IgD-negative memory B cell (primary cell): ENCODE data around the gene PNPLA6. TPM values are rescaled to one million over a fixed set of nuclear protein-coding genes. Genes with fewer than 3 reads are reported as not detected.
"Not testable (repeated sequence)": the region's sequence is repeated elsewhere in the genome, so short reads cannot be mapped to it uniquely, and the experiment has no call there.

Source experiments
- H3K27ac Mint-ChIP-seq, 3 donors: one replicate each; pipeline ENCODE4 v1.8.0; 2020 to 2022; ENCODE audit warnings: mild to moderate bottlenecking in 3 of 3, mixed read lengths in 3 of 3, moderate library complexity in 1 of 3
- H3K27me3 Mint-ChIP-seq: one replicate; pipeline ENCODE4 v1.8.0; 2021; ENCODE audit warnings: mixed read lengths
- H3K36me3 Mint-ChIP-seq: one replicate; pipeline ENCODE4 v1.8.0; 2020; ENCODE audit warnings: mild to moderate bottlenecking, mixed read lengths
- H3K4me1 Mint-ChIP-seq, 3 donors: one replicate each; pipeline ENCODE4 v1.8.0; 2020 to 2022; ENCODE audit warnings: mixed read lengths in 3 of 3, mild to moderate bottlenecking in 1 of 3
- H3K4me3 Mint-ChIP-seq, 4 donors: one replicate each; pipeline ENCODE4 v1.8.0; 2020 to 2022; ENCODE audit warnings: mild to moderate bottlenecking in 4 of 4, mixed read lengths in 4 of 4, moderate library complexity in 3 of 4
- H3K9me3 Mint-ChIP-seq, 3 donors: one replicate each; pipeline ENCODE4 v1.8.0; 2020 to 2021; ENCODE audit warnings: mixed read lengths in 3 of 3, mild to moderate bottlenecking in 1 of 3
- polyA plus RNA-seq: library from polyadenylated mRNA; unstranded; fragments of 300-500 nt; fragmentation: Illumina TruSeq; gene quantifications from one replicate; pipeline ENCODE4 v1.2.3, GENCODE V29; 2021

Gene PNPLA6
- polyA plus RNA-seq, 1 donor from 2014 or later: 12.5 TPM

GRCh38 chr19:7534531-7535046 is 928 bp upstream of the PNPLA6 start:
- Mint-ChIP-seq H3K27me3 (no peaks in the 10 kb centered on the region), H3K9me3 (no peaks in the 10 kb centered on the region), H3K4me1 (peaks cover 13 to 28% (median 13%) of the 10 kb centered on the region in 3 donors), H3K27ac (peak overlapping the region; percentile 65 to 94 (median 94)), H3K4me3 (peak overlapping the region; percentile 94 to 100 (median 96)), H3K36me3 (no peaks in the 10 kb centered on the region)

GRCh38 chr19:7535998-7536695 is 630 bp downstream of the PNPLA6 start:
- H3K9me3 Mint-ChIP-seq: no peaks in the 10 kb centered on the region
- no peaks in the 10 kb centered on the region for H3K27me3 Mint-ChIP-seq
- H3K4me3 Mint-ChIP-seq: peak overlapping the region; percentile 94 to 100 (median 96)
- H3K27ac Mint-ChIP-seq: peak overlapping the region; percentile 65 to 94 (median 94)
- no peaks in the 10 kb centered on the region for H3K36me3 Mint-ChIP-seq
- peaks cover 13 to 28% (median 13%) of the 10 kb centered on the region in 3 donors for H3K4me1 Mint-ChIP-seq

- peak overlapping the region in 1 of 4 donors; percentile 72 for H3K4me3 Mint-ChIP-seq
- H3K4me1 Mint-ChIP-seq: peaks cover 15 to 26% (median 16%) of the 10 kb centered on the region in 3 donors
- H3K27ac Mint-ChIP-seq: peak overlapping the region in 1 of 3 donors; percentile 35
- H3K36me3 Mint-ChIP-seq, H3K9me3 Mint-ChIP-seq, H3K27me3 Mint-ChIP-seq: not testable (repeated sequence)
Observed at GRCh38 chr19:7538990-7539389, 3.5 kb downstream of the PNPLA6 start.

- Mint-ChIP-seq H3K9me3 (no peaks in the 10 kb centered on the region), H3K4me3 (peak overlapping the region in 2 of 4 donors; percentile 28 to 63), H3K27me3 (no peaks in the 10 kb centered on the region), H3K36me3 (peaks cover 4% of the 10 kb centered on the region), H3K4me1 (peaks cover 12 to 19% (median 16%) of the 10 kb centered on the region in 3 donors), H3K27ac (no peak overlapping the region)
Observed at GRCh38 chr19:7539827-7540425, 4.4 kb downstream of the PNPLA6 start.

GRCh38 chr19:7540761-7541474 is 5.4 kb downstream of the PNPLA6 start:
- Mint-ChIP-seq H3K36me3 (peaks cover 4% of the 10 kb centered on the region), H3K27me3 (no peaks in the 10 kb centered on the region), H3K4me3 (no peak overlapping the region), H3K4me1 (peaks cover 12 to 20% (median 20%) of the 10 kb centered on the region in 3 donors), H3K27ac (no peak overlapping the region), H3K9me3 (no peaks in the 10 kb centered on the region)

GRCh38 chr19:7541475-7541824 is 5.9 kb downstream of the PNPLA6 start:
- H3K4me1 Mint-ChIP-seq: peaks cover 12 to 19% (median 18%) of the 10 kb centered on the region in 3 donors
- H3K4me3 Mint-ChIP-seq: peak overlapping the region in 1 of 4 donors; percentile 60
- H3K27ac Mint-ChIP-seq: no peak overlapping the region
- no peaks in the 10 kb centered on the region for H3K9me3 Mint-ChIP-seq
- peaks cover 7% of the 10 kb centered on the region for H3K36me3 Mint-ChIP-seq
- no peaks in the 10 kb centered on the region for H3K27me3 Mint-ChIP-seq

GRCh38 chr19:7541828-7542443 is 6.4 kb downstream of the PNPLA6 start:
- Mint-ChIP-seq H3K36me3 (peaks cover 7% of the 10 kb centered on the region), H3K27me3 (no peaks in the 10 kb centered on the region), H3K4me3 (peak overlapping the region in 1 of 4 donors; percentile 60), H3K27ac (no peak overlapping the region), H3K9me3 (no peaks in the 10 kb centered on the region), H3K4me1 (peaks cover 10 to 17% (median 15%) of the 10 kb centered on the region in 3 donors)

- peak overlapping the region in 1 of 4 donors; percentile 23 for H3K4me3 Mint-ChIP-seq
- H3K9me3 Mint-ChIP-seq: no peaks in the 10 kb centered on the region
- peaks cover 9% of the 10 kb centered on the region for H3K36me3 Mint-ChIP-seq
- peak overlapping the region in 1 of 3 donors; percentile 67 for H3K27ac Mint-ChIP-seq
- peaks cover 11 to 12% (median 11%) of the 10 kb centered on the region in 3 donors for H3K4me1 Mint-ChIP-seq
- H3K27me3 Mint-ChIP-seq: no peaks in the 10 kb centered on the region
Observed at GRCh38 chr19:7542556-7543348, 7.2 kb downstream of the PNPLA6 start.

- Mint-ChIP-seq H3K36me3 (peaks cover 9% of the 10 kb centered on the region), H3K27me3 (no peaks in the 10 kb centered on the region), H3K9me3 (no peaks in the 10 kb centered on the region), H3K4me1 (peaks cover 11 to 12% (median 11%) of the 10 kb centered on the region in 3 donors), H3K27ac (peak overlapping the region in 1 of 3 donors; percentile 46), H3K4me3 (no peak overlapping the region)
Observed at GRCh38 chr19:7544626-7545025, 9.1 kb downstream of the PNPLA6 start.

- Mint-ChIP-seq H3K27me3 (no peaks in the 10 kb centered on the region), H3K27ac (peak overlapping the region in 1 of 3 donors; percentile 9), H3K36me3 (peaks cover 9% of the 10 kb centered on the region), H3K4me3 (no peak overlapping the region), H3K9me3 (no peaks in the 10 kb centered on the region), H3K4me1 (peaks cover 11 to 12% (median 11%) of the 10 kb centered on the region in 3 donors)
Observed at GRCh38 chr19:7545300-7545699, 9.8 kb downstream of the PNPLA6 start.

- Mint-ChIP-seq H3K27me3 (no peaks in the 10 kb centered on the region), H3K9me3 (no peaks in the 10 kb centered on the region), H3K4me3 (peak overlapping the region in 2 of 4 donors; percentile 18 to 63), H3K36me3 (peaks cover 9% of the 10 kb centered on the region), H3K4me1 (peaks cover 11 to 12% (median 11%) of the 10 kb centered on the region in 3 donors), H3K27ac (peak overlapping the region in 1 of 3 donors; percentile 0)
Observed at GRCh38 chr19:7545904-7546303, 10.4 kb downstream of the PNPLA6 start.

- Mint-ChIP-seq H3K4me1 (peaks cover 12 to 14% (median 12%) of the 10 kb centered on the region in 3 donors), H3K27me3 (no peaks in the 10 kb centered on the region), H3K9me3 (no peaks in the 10 kb centered on the region), H3K36me3 (peaks cover 9% of the 10 kb centered on the region), H3K27ac (peak overlapping the region in 1 of 3 donors; percentile 46), H3K4me3 (peak overlapping the region in 2 of 4 donors; percentile 11 to 12)
Observed at GRCh38 chr19:7547159-7547558, 11.6 kb downstream of the PNPLA6 start.

GRCh38 chr19:7549429-7550148 is 14.1 kb downstream of the PNPLA6 start:
- H3K36me3 Mint-ChIP-seq: peaks cover 8% of the 10 kb centered on the region
- H3K4me1 Mint-ChIP-seq: peaks cover 9 to 10% (median 9%) of the 10 kb centered on the region in 3 donors
- peak overlapping the region in 1 of 4 donors; percentile 32 for H3K4me3 Mint-ChIP-seq
- no peak overlapping the region for H3K27ac Mint-ChIP-seq
- H3K27me3 Mint-ChIP-seq: no peaks in the 10 kb centered on the region
- no peaks in the 10 kb centered on the region for H3K9me3 Mint-ChIP-seq
